NCI-H2081 treated with DMSO at 0.1 percent for 48 hours (cell line): ENCODE results near the gene SDC3.

Experiments
- DNase-seq: peaks from one replicate; lab custom pipeline; 2025; lab: John Stamatoyannopoulos, UW

Gene SDC3

DNA sequence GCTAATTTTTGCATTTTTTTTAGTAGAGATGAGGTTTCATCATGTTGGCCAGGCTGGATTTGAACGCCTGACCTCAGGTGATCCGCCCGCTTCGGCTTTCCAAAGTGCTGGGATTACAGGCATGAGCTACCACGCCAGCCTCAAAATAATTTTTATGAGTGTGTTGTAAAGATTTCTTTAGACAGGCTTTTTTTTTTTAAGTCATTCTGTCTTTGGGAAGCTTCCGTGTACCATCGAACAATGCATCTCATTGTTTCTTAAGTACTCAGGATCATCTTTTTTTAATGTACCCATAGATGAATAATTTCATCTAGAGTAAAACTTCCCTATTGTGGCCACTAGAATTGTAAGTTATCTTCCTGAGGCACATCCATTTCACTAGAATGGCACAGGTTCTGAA lies 19.6 kb upstream of the SDC3 start:
- DNase-seq: no peak

DNA sequence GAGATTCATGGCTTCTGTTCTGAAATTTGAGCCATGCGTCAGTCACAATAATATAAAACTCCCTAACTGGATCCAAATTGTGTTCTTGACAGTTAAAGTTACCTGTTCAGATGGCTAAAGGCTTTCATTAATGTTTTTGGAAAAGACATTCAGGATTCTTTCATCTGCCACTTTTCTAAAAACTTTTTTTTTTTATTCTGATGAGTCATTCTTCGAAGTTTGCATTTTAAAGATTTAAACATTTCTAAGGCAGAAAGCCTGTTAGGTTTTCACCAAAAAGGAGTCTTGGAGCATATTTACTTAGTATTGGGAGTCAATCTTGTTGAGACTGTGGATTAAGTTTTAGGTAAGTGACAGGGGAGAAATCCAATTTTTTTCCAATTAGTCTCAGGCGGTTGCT lies 18.9 kb upstream of the SDC3 start:
- no peak for DNase-seq

DNA sequence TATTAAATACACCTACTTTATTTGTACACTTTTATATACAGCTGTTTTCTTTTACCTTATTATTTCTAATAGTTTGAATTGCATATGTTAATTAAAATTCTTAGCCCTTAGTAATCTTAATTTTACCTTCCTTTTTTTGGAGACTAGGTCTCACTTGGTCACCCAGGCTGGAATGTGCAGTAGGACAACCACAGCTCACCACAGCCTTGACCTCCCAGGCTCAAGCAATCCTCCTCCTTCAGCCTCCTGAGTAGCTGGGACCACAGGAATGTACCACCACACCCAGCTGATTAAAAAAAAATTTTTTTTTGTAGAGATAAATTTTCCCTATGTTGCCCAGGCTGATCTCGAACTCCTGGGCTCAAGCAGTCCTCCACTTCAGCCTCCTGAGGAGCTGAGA lies 15.0 kb upstream of the SDC3 start:
- no peak for DNase-seq

DNA sequence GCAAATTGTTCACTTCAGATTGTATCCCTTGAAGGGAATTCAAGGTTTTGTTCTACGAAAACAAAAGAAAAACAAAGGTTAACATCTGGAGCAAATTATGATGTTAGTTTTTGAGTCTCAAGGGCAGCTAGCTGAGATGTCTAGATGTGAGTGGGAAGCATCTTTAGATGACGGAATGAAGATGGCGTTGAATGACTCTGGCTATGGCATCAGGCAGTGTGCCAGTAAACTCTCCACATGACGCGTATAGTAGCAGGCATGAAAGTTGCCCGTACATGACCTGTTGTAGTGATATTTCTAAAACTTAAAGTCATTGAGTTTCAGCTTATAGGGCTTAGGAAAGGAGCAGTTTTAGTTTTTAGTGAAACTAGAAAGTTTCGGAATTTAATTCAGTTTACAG lies 12.3 kb upstream of the SDC3 start:
- no peak for DNase-seq

DNA sequence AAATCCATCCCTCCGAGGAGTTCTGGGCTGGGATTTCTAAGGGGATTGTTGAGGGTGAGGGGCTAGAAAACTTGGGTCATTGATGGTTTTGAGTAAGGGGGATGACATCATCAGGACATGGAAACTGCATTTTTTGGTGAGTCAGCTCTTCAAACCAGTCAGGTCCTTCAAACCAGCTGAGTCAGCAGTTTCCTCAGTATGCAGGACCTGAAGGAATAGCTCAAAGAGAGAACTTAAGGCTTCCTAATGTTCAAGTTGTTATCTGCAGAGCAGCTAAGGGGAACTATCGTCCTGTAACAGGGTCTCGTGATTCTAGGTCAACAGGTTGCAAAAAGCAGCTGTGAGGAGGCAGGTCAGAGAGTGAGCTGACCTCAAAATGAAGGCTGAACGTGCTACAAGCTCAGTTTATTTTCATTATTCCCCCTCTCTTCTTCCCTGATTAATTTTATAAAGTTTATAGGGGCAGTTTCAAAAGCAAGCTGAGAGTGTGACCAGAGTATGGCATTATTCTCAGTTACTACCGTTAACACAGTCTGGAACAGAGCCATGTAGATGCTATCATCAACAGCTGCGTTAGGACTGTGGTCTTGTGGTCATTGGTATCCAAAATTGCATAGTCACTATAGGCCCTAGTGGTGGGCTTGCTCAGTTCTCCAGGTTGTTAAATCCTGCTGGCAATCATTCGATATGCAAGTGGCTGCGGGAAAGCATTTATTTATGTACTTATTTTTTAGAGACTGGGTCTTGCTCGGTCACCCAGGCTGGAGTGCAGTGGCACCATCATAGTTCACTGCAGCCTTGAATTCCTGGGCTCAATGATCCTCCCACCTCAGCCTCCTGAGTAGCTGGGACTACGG lies 10.7 kb upstream of the SDC3 start:
- DNase-seq: no peak

DNA sequence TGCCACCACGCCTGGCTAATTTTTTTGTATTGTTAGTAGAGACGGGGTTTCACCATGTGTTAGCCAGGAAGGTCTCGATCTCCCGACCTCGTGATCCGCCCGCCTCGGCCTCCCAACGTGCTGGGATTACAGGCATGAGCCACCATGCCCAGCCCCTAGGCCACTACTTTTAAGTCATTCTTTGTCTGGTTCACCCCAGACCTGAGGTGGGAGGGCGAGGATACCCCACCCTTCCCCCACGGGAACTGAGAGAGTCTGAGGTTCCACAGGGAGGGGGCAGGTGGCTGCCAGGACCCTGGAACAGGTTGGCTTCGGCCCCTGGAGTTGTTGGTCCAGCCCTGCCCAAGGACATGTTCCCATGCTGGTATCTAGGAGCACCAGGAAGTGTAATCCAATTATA lies 7.7 kb upstream of the SDC3 start:
- no peak for DNase-seq

DNA sequence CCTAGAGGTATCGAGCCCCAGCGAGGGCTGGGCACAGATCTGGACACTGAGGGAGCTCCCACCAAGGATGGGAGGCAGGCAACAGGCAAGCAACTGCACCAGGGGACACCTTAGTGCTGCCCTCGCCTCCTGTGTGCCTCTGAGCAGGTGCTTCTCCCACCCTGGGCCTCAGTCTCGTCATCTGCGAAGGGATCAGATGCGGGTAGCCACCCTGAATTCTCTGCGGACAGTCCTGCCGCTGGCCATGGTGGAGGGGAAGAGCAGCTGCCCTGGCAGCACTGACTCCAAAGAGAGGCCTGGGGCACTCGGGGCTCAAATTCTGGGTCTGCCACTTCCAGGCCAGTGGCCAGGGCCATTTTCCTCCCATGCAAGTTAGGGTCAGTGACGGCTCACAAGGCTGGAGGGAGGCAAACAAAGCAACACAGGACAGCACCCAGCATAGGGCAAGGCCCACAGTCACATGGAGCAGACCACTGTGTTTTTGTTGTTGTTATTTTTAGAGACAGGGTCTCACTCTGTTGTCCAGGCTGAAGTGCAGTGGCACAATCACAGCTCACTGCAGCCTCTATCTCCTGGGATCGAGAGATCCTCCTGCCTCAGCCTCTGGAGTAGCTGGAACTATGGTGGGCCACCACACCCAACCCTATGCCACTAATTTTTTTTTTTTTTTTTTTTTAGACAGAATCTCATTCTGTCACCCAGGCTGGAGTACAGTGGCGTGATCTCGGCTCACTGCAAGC lies 7.1 kb upstream of the SDC3 start:
- no peak for DNase-seq

DNA sequence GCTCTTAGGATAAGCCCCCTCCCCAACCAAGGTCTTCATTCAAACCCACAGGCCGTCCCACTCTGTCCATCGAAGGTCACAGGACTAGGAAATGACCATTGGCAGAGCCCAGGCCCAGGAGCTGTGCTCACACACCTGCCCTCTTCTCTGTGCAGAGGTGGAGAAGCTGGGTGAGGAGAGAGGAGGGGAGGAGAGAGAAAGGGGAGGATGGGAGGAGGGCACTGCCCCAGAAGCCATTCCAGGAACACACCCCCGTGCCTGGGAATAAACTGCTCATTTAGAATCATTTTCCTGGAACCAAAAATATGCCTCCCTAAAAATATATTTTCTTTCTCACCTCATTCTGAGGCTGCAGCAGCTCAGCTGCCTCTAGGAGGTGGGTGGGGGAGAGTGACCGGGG lies 6.4 kb upstream of the SDC3 start:
- no peak for DNase-seq

DNA sequence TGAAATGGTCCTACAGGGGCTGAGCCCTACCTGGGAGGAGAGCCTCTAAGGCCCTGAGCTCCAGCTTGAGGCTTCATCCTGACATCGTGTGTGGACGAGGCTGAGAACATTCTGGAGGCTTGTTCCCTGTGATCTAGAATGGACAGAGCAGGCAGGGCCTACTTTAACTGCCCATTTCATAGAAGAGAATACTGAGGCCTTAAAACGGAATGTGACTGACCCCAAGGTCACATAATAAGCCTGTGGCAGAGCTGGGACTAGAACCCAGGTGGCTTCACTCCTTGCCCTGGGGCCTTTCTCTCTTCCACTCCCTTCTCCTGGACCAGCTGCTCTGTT lies 6.0 kb upstream of the SDC3 start:
- no peak for DNase-seq

DNA sequence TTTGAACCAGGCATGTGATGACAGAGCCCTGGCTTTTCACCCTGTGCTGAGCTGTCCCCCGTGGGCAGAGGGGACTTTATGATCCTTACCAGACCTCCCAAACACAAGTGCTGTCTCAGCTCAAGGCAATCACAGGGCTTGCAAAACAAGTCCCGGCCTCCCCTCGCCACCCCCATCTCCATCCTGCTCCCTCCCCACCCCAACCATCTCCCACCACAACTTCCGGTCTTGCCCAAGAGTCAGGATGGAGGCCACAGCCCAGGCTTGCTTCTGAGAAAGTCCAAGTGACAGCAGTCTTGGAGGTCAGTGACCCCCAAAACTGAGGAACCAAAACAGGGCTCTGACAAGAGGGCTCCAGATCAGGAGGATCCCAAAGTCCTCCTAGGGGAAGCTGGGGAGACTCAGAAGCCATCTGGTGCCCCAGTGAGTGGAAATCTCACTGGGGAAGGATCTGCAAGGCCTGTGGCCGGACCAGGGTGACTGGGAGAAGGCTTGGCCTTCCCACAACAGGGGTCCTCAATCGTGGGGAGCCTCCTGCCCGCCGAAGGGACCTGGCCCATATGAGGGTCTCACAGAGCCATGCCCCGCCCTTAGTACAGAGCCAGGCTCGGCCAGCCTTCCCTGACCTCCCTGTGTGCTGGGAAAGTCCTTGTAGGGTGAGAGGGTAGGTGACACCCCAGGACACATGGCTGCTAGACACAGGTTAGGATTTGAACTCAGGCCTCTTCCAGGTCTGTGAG lies 4.5 kb upstream of the SDC3 start:
- no peak for DNase-seq

DNA sequence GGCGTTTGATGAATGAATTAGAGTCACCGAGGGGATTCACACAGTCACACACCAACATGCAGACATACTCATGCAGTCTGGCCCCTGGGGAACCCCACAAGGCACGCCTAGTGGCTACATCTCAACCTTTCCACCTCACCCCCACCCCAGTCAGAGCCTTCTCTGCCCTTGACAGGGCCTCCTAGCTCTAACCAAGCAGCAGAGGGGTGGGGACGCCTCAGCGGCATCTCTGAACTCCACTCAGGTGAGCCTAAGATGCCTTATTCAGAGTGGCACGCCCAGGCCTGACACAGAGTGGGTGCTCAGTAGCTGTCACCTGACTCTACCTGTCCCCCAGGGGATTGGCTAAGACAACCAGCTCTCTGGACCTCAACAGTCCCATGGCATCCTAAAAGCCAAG lies 3.7 kb upstream of the SDC3 start:
- no peak for DNase-seq

DNA sequence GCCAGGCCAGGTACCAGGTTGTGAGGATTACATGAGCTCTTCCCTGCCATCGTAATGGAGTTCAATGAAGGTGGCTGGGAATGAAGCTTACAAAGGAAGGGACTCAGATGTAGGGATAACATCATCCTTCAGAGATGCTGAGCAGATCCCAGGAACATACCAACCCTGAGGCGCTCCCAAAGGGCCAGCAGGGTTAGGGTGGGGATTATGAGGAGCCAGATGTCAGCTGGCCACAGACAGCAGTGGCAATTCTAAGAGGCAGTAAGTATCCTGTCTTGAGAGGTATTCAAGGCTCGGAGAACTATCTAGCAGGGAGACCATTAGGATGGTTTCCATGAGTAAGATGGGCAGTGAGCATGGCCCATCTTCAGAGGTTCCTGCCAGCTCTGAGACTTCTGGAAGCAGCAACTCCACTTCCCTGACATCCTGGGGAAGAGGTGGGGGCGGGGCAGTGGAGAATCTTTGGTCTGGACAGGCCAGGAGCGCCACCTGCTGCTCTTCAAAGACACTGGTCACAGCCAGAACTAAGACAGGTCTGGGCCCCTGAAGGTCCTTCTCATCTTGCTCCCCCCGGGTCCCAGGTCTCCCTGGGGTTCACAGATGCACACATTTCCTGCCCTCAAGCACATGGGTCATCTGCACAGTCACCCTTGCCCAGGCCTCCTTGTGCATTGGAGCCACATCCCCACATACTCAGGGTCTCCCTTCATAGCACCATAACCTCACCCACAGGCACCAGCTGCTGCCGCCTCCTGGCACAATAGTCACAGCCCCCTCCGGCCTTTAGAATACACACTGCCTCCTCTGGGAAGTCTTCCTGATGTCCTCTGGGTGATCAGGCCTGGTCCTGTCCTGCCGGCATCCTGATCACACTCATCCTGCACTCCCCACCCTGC lies 2.7 kb upstream of the SDC3 start:
- peak; percentile 4 for DNase-seq

DNA sequence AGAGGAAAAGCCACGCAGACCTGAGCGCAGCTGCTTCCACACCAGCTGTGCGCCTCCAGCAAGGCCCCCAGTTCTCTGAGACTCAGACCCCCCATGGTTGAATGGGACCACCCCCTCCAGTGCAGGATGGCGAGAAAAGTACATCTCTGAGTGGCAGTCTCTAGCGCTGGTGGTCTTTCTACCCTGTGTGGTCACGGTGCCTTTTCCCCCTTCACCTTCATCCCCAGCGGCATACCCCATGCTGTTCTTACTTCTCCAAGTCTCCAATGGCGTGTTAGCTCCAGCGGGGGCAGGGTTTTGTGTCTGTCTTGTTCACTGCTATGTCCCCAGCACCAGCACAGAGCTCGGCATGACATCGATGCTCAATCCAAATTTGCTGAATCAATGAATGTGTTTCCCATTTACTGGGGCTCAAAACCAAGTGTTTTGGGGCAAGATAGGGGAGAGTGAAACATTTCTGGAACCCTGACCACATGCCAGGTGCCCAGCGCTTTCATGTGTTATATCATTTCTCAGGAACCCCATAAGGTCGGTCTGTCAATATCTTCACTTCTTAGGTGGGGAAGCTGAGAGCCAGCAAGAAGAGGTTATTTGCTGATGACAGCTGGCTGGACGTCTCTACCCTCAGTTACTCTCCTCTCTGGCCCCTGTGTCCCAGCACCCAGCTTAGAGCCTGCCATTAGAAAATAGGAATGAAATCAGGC lies 959 bp upstream of the SDC3 start:
- DNase-seq: no peak

DNA sequence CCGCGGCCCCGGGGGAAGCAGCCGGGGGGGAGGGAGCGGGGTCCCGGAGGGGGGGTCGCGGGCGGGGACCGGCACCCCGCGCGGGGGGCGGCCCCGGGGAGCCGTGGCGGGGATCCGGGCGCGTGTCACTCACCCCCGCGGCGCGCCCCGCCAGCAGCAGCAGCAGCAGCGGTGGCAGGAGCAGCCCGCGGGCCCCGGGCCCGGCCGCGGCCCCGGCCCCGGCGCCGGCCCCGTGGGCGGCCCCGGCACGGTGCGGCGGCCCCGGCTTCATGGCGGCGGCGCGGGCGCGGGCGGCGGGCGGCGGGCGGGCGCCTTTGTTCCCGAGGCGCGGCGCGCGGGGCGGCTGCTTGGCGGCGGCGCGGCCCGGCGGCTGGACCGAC lies 252 bp downstream of the SDC3 start:
- no peak for DNase-seq

DNA sequence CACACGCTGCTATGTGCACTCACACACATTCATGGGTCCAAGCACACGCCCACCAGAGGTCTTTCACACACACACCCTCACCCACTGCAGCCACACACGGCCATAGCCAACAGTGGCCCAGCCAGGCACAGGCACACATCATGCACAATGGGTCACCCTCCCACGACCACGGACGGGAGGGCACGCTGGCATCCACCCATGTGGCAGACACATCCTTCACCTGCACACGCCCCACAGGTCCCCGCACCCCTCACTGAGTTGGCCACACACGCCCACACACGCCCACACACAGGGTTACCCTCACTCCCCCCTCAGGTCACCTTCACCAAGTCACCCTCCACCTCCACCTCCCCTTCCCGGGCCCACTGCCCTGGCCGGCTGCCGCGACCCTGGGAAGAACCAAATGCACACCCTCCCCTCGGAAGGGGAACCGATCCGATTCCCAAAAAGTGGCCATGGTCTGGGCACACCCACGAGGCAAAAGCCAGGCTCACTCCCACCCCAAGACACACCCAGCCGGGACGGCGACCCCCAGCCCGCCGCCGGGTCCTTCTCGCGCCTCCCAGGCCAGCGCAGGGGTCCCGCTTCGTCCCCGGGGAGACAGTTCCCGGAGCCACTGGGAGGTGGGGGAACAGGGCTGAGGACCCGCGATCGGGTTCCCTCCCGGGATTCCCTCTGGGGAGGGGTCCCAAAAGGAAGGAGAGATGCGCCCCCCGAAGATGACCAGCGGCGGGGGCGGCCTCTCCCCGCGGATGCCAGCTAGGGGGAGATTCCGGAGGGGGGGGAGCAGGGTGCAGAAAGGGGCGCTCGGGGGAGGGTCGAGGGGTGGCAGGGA lies 860 bp downstream of the SDC3 start:
- DNase-seq: no peak

DNA sequence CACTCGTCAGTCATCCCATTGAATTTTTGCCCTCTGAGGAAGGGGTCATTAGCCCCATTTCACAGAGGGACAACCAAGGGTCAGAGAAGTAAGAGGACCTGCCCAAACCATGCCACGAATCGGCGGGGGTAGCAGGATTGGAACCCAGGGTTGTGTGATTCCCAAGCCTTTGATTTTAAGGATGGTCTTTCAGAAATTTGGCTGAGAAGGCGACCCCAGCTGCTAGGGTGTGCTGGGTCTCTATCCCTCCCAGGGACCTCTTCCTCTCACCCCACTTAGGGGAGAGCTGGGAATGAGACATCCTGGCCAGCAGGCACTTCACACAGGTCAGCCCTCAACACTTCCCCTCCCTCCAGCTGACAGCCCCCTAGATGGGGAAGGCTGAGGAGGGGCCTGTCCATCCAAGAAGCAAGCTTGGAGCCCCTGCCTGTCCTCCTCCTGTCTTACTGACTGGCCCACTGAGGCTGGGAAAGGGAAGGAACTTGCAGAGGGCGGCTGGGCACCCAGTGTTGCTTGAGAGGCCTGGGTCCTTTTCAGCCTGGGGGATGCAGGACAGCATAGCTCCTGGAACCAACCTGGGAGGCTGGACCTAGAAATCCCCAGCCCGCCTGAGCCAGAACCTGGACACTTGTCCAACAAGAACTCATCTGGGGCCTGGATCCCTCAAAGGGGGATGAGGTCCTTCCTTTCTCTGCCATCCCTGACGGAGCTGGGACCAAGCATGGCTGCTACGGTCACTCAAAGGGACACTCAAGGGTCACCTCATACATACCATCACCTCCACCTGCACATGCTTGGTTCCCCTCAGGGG lies 1.7 kb downstream of the SDC3 start:
- DNase-seq: no peak

DNA sequence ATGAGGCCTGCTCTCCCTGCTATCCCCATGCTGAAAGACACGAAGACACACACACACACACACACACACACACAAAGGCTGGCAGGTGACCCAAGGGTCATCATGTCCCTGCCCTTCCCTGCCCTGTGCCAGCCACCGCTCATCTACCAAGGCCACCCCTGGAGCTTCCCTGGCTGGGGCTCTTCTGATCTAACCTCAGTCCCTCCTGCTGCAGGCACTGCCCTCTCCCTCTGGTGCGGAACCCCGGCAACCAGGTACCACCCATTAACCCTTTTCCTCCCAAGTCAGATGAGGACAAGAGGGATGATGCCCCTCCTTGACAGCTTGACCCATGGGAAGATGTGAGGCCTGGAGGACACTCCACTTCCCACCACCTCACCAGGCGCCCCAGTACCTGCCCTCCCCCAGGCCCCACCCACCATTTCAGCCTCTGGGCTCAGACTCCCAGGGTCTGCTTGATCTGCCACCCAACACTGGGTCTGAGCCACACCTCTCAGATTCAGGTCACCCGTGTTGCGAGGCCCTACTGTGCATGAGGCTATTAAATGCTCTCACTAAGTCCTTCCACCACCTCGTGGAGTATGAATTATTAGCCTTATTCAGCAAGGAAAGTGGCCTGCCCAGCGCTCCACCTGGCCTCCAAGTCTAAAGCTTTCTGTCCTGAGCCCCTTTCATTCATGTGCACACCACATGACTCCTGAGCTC lies 2.5 kb downstream of the SDC3 start:
- no peak for DNase-seq

DNA sequence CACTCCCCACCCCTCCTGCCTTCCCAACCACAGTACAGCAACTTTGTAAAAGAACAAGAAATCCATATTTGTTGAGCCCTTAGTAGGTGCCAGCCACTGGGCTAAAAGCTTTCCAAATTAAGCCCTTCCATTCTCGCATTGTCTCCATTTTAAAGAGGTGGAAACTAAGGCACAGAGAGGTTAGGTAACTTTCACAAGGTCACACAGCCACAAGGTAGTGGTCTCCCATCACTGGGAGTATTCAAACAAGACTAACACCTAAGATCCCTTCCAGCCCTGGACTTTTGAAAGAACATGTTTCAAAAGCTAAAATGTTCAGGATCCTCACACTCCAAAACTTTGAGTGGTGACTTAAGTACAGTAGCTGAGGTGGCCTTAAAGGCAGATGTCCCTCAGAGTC lies 3.2 kb downstream of the SDC3 start:
- DNase-seq: no peak

DNA sequence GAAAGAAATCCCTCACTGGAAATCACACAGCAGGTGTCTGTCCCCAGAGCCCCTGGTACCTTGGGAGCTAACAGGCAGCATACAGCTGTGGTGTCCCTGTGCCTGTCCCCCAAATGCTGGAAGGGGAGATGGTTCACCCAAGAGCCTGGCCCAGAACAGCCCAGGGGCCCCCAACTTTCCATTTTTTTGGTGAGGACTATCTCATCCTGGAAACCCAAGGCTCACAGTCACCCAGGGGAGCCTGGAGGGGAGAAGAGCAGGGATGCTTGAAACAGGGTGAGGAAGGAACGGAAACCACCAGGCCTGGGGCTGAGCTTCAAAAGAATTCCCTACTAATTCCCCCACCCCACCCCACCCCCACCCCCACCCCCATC lies 3.6 kb downstream of the SDC3 start:
- no peak for DNase-seq
